HG02852 (cell line): ENCODE data around the gene PROX2.
A peak's percentile ranks its signal among the peaks of the same experiment; 100 is the strongest.

Experiments used
- ATAC-seq: cut with Tn5 transposase; IDR thresholded peaks from one replicate; pipeline ENCODE4 v1.9.1; 2021; ENCODE audit warnings: mild to moderate bottlenecking, moderate library complexity; ENCODE audit not compliant: unreplicated experiment

The PROX2 gene

DNA sequence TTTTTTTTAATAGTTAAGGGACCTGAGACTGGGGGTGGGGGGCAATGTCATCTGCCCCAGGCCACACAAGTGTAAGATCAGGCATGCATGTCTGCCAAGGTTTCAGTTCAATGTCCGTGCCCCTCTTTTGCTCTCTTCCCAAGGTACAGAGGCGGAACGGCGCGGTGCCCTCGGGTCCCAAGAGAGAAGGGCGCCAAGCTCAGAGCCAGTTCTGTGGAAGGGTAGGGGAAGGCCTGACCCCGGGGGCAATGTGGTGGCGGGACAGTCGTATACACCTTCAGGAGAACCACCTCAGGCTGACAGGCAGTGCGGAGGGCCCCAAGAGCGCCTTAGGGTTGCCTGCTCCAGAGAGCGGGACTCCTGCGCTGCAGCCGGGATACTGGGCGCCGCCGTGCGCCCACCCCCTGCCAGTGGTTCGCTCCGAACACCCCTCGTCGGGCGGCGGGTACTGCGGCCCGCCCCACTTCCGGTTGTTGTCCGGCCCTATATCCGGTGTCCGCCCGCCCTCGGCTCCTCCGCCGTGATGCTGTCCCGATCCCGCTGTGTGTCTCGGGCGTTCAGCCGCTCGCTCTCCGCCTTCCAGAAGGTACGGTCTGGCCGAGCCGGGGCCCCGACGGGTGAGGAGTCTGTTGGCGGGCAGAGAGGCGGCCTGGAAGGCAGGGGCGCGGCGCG is 5.6 kb upstream of the PROX2 start, which contains the start of gene DLST:
Gene DLST, plus strand, starts transcription at position 486 of the 672 bp plus-strand sequence. Its CDS starts 38 bp downstream, at position 524.
- ATAC-seq, result peak; percentile 92

GRCh38 chr14:74879427-74880182 is 3.7 kb upstream of the PROX2 start:
- ATAC-seq, result no peak

DNA sequence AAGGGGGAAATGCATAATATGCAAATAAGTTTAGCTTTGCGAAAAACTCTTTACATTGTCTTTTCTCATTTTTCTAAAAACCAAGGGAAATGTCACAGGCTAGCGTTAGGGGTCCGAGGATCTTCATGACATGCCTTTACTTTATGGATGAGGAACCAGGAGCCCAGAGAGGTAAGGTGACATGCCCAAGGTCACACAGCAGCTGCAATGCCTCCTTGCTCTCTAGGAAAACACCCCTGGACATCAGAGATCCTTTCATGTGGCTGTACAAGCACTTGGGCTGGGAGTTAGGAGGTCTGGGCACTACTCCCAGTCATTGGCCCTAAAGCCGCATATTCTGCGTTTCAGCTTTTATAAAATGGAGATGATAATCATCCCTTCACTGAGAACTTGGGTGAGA is 741 bp downstream of the PROX2 start:
- no peak for ATAC-seq

- ATAC-seq, result no peak
Observed at GRCh38 chr14:74871819-74872218, 4.1 kb downstream of the PROX2 start.

DNA sequence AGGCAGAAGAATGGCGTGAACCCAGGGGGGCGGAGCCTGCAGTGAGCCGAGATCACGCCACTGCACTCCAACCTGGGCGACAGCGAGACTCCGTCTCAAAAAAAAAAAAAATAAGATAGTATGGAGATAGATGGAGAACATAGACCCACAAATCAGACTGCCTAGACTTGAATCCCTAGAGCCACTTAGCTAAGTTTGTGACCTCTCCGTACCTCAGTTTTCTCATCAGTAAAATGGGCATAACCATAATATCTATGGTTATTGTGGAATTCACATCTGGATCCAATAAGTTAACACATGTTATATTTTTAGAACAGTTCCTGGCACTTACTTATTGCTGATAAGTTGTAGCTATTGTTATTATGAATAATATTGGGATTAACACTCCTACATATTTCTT is 7.2 kb downstream of the PROX2 start:
- ATAC-seq, result no peak

- ATAC-seq, result no peak
Observed at GRCh38 chr14:74867673-74868072, 8.3 kb downstream of the PROX2 start.

DNA sequence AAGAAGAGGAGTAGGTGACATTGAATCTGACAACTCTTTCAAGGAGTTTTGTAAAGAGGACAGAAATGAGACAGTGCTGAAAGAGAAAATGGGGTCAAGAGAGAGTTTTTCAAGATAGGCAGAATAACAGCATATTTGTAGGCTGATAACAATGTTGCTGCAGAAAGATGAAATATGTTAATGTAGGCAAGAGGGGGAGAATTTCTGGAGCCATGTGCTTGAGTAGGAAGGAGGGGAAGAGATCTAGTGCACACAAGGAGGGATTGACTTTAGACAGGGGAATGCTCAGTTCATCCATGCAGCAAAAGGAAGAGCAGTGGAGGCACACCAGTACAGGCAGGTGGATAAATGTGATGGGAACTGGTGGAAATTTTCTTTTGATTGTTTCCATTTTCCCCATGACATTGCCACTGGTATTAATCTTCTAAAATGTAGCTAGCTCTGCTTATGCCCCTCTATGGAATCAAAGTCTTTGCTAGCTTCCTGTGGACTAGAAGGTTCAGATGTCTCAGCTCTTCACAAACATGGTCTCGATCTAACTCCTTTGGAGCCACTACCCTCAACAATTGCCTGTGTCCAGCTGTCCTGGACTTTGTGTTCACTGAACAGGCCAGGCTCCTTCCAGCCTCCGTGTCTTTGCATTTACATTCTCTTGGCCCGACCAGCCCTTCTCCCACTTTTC is 9.1 kb downstream of the PROX2 start:
- ATAC-seq, result no peak

DNA sequence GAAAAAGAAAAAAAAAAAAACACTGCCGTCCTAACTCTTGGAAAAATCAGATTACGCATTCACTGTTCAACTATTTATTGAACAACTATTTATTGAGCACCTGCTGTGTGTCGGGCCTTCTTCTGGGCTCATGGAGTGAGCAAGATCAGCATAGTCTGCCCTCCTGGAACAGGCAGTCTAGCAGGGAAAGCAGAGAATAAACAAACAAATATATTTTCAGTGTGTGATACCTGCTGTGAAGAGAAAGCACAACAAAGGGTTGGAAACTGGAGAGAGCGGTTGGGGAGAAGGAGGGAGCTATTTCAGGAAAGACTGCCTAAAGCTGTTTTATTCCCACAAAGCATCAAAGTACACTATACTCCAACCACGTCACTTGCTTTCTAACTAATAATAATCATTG is 10.8 kb downstream of the PROX2 start:
- no peak for ATAC-seq

DNA sequence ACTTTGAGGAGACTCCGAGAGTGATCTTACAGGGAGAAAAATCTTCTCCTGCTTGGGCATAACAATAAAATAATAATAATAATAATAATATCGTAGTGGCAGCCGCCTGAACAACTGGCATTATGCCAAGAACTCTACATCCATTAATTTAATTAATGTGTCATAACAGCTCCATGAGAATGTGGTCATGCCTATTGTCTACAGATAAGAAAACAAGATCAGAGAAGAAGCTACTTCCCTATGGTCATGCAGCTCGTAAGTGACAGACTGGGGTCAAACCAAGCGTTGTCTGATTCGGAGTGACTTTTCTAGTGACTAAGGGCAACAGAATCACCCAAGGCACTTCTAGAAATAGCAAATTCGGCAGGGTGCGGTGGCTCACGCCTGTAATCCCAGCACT is 11.7 kb downstream of the PROX2 start:
- ATAC-seq, result no peak

DNA sequence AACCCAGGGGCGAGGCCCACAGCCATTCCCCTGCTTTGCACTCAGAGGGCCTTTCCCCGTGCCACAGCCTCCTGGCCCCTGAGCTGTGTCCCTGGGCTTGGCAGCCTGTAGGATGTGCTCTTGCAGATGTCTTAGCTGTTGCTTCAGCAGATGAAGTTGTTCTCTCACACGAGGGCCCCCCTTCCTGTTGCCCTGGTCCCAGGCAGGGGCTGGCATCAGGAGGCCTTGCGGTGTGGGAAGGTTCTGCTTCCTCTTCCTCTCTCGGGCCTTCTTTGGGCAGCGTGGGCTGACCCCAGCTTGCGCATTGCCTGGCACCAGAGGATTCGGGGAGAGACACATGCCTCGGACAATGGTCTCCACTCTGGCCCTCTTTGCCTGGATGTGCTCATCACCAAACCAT is 12.7 kb downstream of the PROX2 start:
- ATAC-seq, result no peak

DNA sequence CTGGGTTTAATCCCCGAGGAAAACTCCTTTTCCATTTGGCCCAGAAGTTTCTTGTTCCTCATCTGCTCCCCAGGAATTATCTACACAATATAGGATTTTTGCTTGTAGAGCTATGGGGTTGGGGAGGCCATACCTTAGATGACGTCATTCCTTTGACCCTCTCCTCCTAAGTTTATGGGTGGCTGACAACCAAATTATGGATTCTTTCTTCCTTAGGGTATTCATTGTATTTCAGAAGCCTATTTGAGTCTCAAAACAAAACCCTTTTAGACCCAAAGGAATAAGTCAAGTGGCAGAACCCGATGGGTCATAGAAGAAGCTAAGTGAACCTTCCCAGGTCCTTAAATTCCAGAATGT is 14.2 kb downstream of the PROX2 start:
- ATAC-seq, result no peak

DNA sequence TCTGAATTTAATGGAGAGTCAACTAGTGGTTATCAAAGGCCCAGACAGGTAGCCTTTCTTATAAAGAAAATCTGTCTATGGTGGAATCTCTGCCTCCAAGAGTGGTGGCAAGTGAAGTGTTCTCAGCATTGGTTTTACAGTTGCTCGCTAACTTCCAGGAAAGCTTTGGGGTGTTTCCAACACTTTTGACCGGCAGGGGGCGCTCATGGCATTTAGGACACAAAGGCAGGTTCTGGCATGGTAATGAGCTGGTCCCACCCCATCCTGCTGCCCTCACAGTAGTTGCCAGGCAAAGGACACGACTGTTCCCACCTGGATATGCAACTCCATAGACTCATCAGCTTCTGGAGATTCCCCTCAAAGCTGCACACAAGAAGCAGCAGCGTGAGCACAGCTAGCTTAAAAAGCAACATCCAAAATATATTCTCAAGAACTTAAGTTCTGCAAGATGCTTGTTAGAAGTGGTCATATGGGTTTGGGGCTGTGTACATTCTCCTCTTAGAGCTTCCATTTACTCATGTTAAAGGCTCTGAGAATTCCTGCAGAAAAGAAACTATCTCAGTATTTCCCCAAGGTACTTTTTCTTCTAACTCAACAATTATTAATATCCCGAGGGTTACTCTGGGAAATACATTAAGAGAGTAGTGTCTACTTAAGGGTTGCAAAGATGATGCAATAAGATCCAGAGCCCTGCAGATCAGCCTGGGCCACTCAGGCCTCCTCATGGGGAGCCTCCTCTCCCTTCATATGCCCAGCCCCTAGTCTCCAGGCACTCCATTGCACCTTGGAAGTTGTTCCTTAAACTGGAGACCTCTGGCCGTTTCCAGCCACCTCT is 14.8 kb downstream of the PROX2 start:
- ATAC-seq, result no peak

- no peak for ATAC-seq
Observed at GRCh38 chr14:74859757-74860552, 16.0 kb downstream of the PROX2 start.

GRCh38 chr14:74858022-74858421 is 17.9 kb downstream of the PROX2 start:
- ATAC-seq, result no peak

DNA sequence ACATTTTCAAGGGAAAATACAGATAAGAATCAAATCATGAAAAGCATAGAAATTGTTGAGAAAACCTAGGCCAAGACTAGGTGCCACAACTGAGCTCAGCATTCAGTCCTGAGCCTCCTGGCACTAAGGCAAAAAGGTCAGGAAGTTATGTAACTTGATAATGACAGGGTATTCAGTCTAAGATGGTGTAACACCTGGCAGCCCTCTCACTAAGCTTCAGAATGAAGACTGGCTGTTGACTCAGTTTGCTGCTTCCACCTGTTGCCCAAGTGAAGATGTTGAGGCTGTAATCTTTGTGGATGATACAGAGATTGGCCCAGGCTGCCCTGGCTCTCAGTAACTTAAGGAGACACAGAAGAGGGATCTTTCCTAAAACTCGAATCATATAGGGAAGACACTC is 19.6 kb downstream of the PROX2 start:
- no peak for ATAC-seq

DNA sequence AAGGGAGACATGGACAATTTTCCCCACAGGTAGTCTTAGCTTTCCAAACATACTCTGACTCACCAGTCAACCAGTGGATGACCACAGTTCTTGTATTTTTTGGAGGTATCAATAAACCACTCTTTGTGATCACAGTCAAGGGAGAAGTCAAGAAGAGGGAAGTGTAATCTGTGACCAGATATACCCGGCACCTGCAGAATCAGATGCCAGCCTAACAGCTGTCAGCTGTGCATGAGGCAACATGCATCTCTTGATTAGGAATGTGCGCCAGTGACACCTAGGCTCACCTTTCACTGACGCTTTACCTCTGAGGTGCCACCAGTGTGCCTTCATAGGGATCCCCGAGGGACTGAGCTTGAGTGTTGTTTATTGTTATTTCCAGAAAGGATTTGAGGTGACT is 20.0 kb downstream of the PROX2 start:
- ATAC-seq, result no peak

- no peak for ATAC-seq
Observed at GRCh38 chr14:74855021-74855420, 20.9 kb downstream of the PROX2 start.

GRCh38 chr14:74853581-74853980 is 22.4 kb downstream of the PROX2 start:
- ATAC-seq, result no peak

DNA sequence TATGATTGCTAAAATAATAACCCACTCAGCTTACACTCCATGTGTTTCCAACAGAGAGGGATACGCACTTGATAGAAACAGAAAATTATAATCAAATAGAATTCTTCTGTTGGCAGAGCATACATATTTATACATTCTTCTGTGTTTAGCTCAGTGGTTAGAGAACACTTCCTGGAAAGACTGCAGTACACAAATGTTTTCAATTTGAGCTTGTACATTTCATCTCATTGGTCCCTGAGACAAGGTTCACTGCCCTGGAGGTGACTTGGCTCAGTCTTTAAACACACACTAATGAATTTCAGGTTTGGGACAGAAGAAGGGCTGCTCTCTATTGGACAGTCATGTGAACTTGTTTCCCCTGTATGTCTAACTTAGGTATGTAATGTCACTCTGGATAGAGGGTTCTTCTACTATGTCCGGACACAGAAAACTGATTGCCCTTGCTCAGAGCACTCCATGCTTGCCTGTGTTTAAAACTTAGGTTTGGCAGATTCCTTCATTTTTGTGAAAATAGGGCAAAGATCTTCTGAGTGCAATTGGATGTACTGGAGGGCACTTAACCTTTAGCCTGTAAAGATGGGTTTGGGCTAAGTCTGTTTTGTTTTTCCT is 22.9 kb downstream of the PROX2 start:
- ATAC-seq, result no peak

- no peak for ATAC-seq
Observed at GRCh38 chr14:74848768-74849167, 27.2 kb downstream of the PROX2 start.
